HepG2 (cell line): Measurements from ENCODE around the gene MCF2L. TPM values are rescaled to one million over a fixed set of nuclear protein-coding genes. Genes with fewer than 3 reads are reported as not detected.

Source experiments
- ATAC-seq: fragments of 200-7000 bp; cut with Tn5 transposase; 3 replicates; pipeline ENCODE4 v1.9.1; 2020; ENCODE audit warnings: mild to moderate bottlenecking, moderate library complexity
- BruUV-seq: library from RNA; stranded (reverse); fragments of 400-500 nt; replicated peaks from 2 replicates; lab custom pipeline; 2021; lab: Mats Ljungman, UMichigan
- CTCF ChIA-PET: fragments of 300-600 bp; formaldehyde crosslinking; extraction: SDS; loops from one replicate; lab custom pipeline; 2021; ENCODE audit warnings: low total read pairs, inconsistent platforms, low intra/inter-chr PET ratio; lab: Yijun Ruan, JAX
- POLR2A ChIA-PET: fragments of 350-600 bp; sonication (Branson Sonifier 250); formaldehyde crosslinking; loops from one replicate; lab custom pipeline; 2020; ENCODE audit warnings: antibody characterized with exemption, inconsistent platforms; lab: Yijun Ruan, JAX
- DNase-seq: peaks from one replicate; pipeline ENCODE4 v3.0.0-alpha.2; 2015; ENCODE audit warnings: low spot score
- FAIRE-seq: peaks from 3 replicates; lab custom pipeline; 2011; peaks lifted over from hg19 to GRCh38; lab: Jason Lieb, UNC
- H2AFZ ChIP-seq: one replicate; pipeline ENCODE4 v1.6.1; 2011; ENCODE audit warnings: low read length, inconsistent platforms
- H3K27ac ChIP-seq: fragments of 300-600 bp; 3 replicates; pipeline ENCODE4 v1.8.0; 2011; ENCODE audit warnings: mixed run types, mild to moderate bottlenecking, mixed read lengths, low read length, inconsistent platforms; ENCODE audit not compliant: insufficient read depth; ENCODE audit errors: extremely low read length
- H3K27me3 ChIP-seq, 2 experiments: fragments of 200-600 bp in 1 of 2; 2 replicates in 1 of 2; 3 replicates in 1 of 2; pipeline versions ENCODE4 v1.6.0 to v1.8.0; 2011; ENCODE audit warnings: low read length in 2 of 2, mild to moderate bottlenecking in 2 of 2, moderate library complexity in 2 of 2, inconsistent platforms in 1 of 2; ENCODE audit not compliant: insufficient read depth in 2 of 2, control insufficient read depth in 1 of 2
- H3K36me3 ChIP-seq, 2 experiments: fragments of 200-600 bp in 1 of 2; replicated peaks in 1 of 2; 2 replicates in 1 of 2; 3 replicates in 1 of 2; pipeline versions ENCODE4 v1.5.1 to v1.8.0; 2011; ENCODE audit warnings: low read length in 2 of 2, inconsistent platforms in 1 of 2; ENCODE audit not compliant: insufficient read depth in 2 of 2, control insufficient read depth in 1 of 2
- H3K4me1 ChIP-seq: 2 replicates; pipeline ENCODE4 v1.5.1; 2012; ENCODE audit warnings: low read length, inconsistent platforms; ENCODE audit not compliant: insufficient read depth
- H3K4me2 ChIP-seq: 2 replicates; pipeline ENCODE4 v1.6.0; 2011; ENCODE audit warnings: low read depth, low read length, inconsistent platforms
- H3K4me3 ChIP-seq, 3 experiments: fragments of 200-600 bp in 1 of 3; sonication (generic), shearing (Covaris generic) in 1 of 3; replicated peaks in 1 of 3; 2 replicates each; pipeline ENCODE4 v1.5.1; 2011 to 2016; ENCODE audit warnings: low read length in 3 of 3, inconsistent platforms in 2 of 3, low read depth in 2 of 3, mild to moderate bottlenecking in 2 of 3, control low read depth in 1 of 3, mixed read lengths in 1 of 3; ENCODE audit not compliant: insufficient read depth in 1 of 3
- H3K79me2 ChIP-seq: one replicate; pipeline ENCODE4 v1.6.1; 2011; ENCODE audit warnings: low read length, inconsistent platforms; ENCODE audit not compliant: insufficient read depth
- H3K9ac ChIP-seq: 2 replicates; pipeline ENCODE4 v1.6.0; 2011; ENCODE audit warnings: mild to moderate bottlenecking, low read depth, low read length, inconsistent platforms; ENCODE audit not compliant: insufficient read depth
- H3K9me3 ChIP-seq: 2 replicates; pipeline ENCODE4 v1.5.1; 2012; ENCODE audit warnings: mild to moderate bottlenecking, low read length
- H4K20me1 ChIP-seq: 2 replicates; pipeline ENCODE4 v1.6.0; 2011; ENCODE audit warnings: inconsistent platforms, mild to moderate bottlenecking, low read length, moderate library complexity; ENCODE audit not compliant: insufficient read depth
- EED ChIP-seq: sonication (generic); formaldehyde crosslinking; IDR thresholded peaks from 2 replicates; pipeline ENCODE4 v1.5.0; 2020; ENCODE audit warnings: mild to moderate bottlenecking, missing genetic modification reagents
- RBFOX2 ChIP-seq: fragments of 200-400 bp; formaldehyde crosslinking; IDR thresholded peaks from 2 replicates; pipeline ENCODE4 v1.6.1; 2017; ENCODE audit warnings: low read depth, mild to moderate bottlenecking, low read length
- THAP9 ChIP-seq: sonication (generic); formaldehyde crosslinking; IDR thresholded peaks from 2 replicates; pipeline ENCODE4; 2020; ENCODE audit warnings: missing genetic modification reagents, mild to moderate bottlenecking, borderline replicate concordance
- ZNF30 ChIP-seq: sonication (generic); formaldehyde crosslinking; IDR thresholded peaks from 2 replicates; pipeline ENCODE4 v1.5.0; 2020; ENCODE audit warnings: mild to moderate bottlenecking, missing genetic modification reagents
- ZNF33A ChIP-seq: sonication (generic); formaldehyde crosslinking; IDR thresholded peaks from 2 replicates; pipeline ENCODE4 v1.5.1; 2020; ENCODE audit warnings: missing genetic modification reagents, mild to moderate bottlenecking, moderate library complexity, borderline replicate concordance
- ZNF468 ChIP-seq: sonication (generic); formaldehyde crosslinking; IDR thresholded peaks from 2 replicates; pipeline ENCODE4 v1.8.0; 2022; ENCODE audit warnings: mild to moderate bottlenecking, moderate library complexity, missing genetic modification reagents
- ZNF687 ChIP-seq: sonication (generic); formaldehyde crosslinking; IDR thresholded peaks from 2 replicates; pipeline ENCODE4 v1.5.1; 2020; ENCODE audit warnings: mild to moderate bottlenecking, missing genetic modification reagents, moderate library complexity
- WGBS: methylation state at CpG from one replicate; pipeline ENCODE4 v1.1.6; 2017; ENCODE audit warnings: low lambda C conversion rate; 5-methylcytosine and 5-hydroxymethylcytosine counted together
- in situ Hi-C: cut with HindIII; loops from 2 replicates; pipeline ENCODE4 v1.10.0; 2017; ENCODE audit warnings: low pct_unique_long_range_greater_than_20kb; ENCODE audit not compliant: extremely low pct_ligation_motif_present
- intact Hi-C: fragments of 100-400 bp; cut with micrococcal nuclease; formaldehyde crosslinking; loops from one replicate; pipeline ENCODE4 v1.10.0; 2022; ENCODE audit not compliant: unreplicated experiment
- polyA plus RNA-seq, 8 experiments: library from polyadenylated mRNA; depleted of rRNA in 3 of 8; stranded (reverse) in 7 of 8; unstranded in 1 of 8; fragments of >200 nt; fragmentation: Illumina TruSeq in 4 of 8; extraction: Trizol in 4 of 8; gene quantifications; 2 replicates each; pipeline versions ENCODE4 v1.2.1 to v1.2.3, GENCODE V29; 2011 to 2016; ENCODE audit warnings: low read depth in 4 of 8, missing spikeins in 1 of 8, mixed read lengths in 1 of 8; ENCODE audit not compliant: insufficient read depth in 1 of 8
- total RNA-seq, 5 experiments: library from RNA; depleted of rRNA; stranded (reverse); fragments of >200 nt; fragmentation: Illumina TruSeq; extraction: Trizol; gene quantifications; 2 replicates each; pipeline ENCODE4 v1.2.3, GENCODE V29; 2016; ENCODE audit warnings: low read depth in 1 of 5

The MCF2L gene
- total and polyA plus RNA-seq, 2 of the 13 experiments (the other 11 are each of a cell fraction or from before 2014, with no cell fraction given): 19.4 to 28.4 TPM

GRCh38 chr13:113140677-113141600 lies 171.9 kb downstream of the MCF2L start (continued):
- TF ChIP-seq ZNF468 (CRISPR knock-in tag): 0 out of 2 replicates have a peak, but pooled peaks have one; percentile 71
- TF ChIP-seq ZNF33A (CRISPR knock-in tag): no peak

- ATAC-seq: no peak
- H3K4me1 ChIP-seq: peaks cover 49% of the 10 kb centered on the region
- BruUV-seq: no TSS peak
- TF ChIP-seq EED (no peak), ZNF687 (CRISPR knock-in tag) (peak; percentile 25; the same call in 1 of the 2 replicates), RBFOX2 (peak; percentile 65), ZNF30 (no peak), THAP9 (0 out of 2 replicates have a peak, but pooled peaks have one; percentile 23)
- TF ChIP-seq, all 625 proteins: peak for 3
- intact Hi-C loops: no loop called here
- ChIA-PET POLR2A (interaction anchor here (0.8 to 1.4 kb wide), 2 partner anchors 9 to 19 kb away, joined by 4 to 5 read pairs; partner anchors contain the start of gene F10), CTCF (no interaction called here)
- no peaks in the 10 kb centered on the region for H4K20me1 ChIP-seq
- no peak overlapping the region for H3K27ac ChIP-seq
- FAIRE-seq (no peak), DNase-seq (no peak)
- in situ Hi-C loops: no loop called here
- H3K4me3 ChIP-seq: no peak overlapping the region
- no peak overlapping the region for H3K9ac ChIP-seq
- no peaks in the 10 kb centered on the region for H3K79me2 ChIP-seq
- H2AFZ ChIP-seq: no peak overlapping the region
- 93% methylated on average over 16 of the region's 18 CpGs for WGBS
- H3K4me2 ChIP-seq: no peak overlapping the region
- no peaks in the 10 kb centered on the region for H3K27me3 ChIP-seq
- H3K9me3 ChIP-seq: no peaks in the 10 kb centered on the region
- peaks cover 14 to 44% of the 10 kb centered on the region in 2 experiments; a peak in 4 of 5 replicates for H3K36me3 ChIP-seq
These were observed 172.6 kb downstream of the MCF2L start for GRCh38 chr13:113141601-113141970.
